HG03039 (cell line): ENCODE results near the gene RRP9.

Experiments
- ATAC-seq: cut with Tn5 transposase; IDR thresholded peaks from one replicate; pipeline ENCODE4 v1.9.1; 2021; ENCODE audit warnings: mild to moderate bottlenecking, moderate library complexity; ENCODE audit not compliant: unreplicated experiment

RRP9 gene

DNA sequence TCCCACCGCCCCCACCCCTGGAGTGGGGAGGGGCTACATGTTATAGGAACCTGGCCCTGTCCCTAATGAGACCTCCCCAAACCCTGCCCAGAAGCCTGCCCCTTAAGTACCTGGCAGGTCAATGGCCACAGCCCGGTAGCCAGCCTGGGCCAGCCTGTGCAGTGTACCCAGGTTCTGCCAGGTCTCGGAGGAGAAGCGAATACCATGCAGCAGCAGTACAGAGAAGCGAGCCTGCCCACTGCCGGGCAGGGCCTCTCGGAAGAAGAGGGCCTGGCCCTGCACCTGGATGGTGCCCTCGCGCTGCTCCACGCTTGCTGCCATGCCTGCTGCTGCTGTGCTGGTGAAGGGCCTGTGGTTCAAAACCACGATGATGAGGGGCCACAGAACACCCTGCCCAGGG, 29.6 kb upstream of the RRP9 start:
- no peak for ATAC-seq

- ATAC-seq: no peak
Measured at GRCh38 chr3:51970606-51971300, 29.0 kb upstream of the RRP9 start.

- ATAC-seq: no peak
Measured at GRCh38 chr3:51969841-51970240, 28.1 kb upstream of the RRP9 start.

GRCh38 chr3:51968883-51969678, 27.4 kb upstream of the RRP9 start:
- no peak for ATAC-seq

DNA sequence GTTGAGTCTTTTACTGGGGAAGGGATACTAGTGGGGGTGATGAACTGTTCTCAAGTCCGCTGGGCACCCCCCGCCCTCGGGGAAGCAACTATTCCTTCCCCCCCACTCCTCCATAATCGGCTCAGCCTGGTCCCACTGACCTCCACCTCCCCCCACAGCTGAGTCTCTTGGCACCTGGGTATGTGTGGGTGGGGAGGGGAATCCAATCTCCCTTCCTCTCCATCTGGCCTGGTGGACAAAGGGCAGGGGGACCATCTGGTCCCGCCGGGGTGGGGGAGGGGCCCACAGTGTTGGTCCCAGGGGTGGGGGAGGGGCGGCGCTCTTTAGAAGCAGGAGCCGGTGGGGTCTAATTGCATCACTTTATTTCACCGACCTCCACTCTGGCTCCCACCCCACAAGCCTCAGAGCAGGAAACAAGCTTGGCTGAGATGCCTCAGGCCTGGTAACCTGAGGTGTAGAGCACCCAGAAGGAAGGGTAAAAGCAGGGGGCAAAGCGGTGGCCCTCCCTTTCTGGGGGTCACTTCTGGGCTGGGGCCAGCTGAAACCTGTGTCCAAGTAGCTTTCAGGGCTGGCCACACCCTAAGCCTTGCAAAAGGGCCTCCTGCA, 26.6 kb upstream of the RRP9 start:
- ATAC-seq: no peak

- ATAC-seq: peak; percentile 36
Measured at GRCh38 chr3:51967384-51968169, 25.9 kb upstream of the RRP9 start, which contains the start of gene PCBP4. PCBP4 (minus strand) TSS chr3:51967454; CDS start chr3:51961240, 6,214 bp downstream.

DNA sequence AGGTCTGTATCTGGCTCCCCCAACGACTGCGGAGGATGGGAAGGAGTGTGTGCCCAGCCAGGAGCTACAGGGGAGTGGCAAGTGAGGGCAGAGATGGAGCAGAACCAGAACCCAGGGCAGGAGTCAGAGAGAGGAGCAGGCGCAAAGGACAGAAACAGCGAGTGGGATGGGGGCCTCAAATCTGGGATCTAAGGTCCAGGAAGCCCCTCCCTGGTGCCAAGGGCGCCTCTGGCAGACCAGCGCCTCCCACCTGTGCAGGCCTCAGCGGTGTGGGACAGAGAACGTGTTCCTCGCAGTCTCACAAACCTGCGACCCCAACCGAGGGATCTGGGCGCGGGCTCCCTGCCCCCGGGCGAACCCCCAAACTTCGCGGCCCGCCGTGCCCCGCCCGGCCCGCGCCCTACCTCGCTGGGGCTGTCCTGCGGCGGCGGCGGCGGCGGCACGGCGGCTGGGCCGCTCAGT, 25.2 kb upstream of the RRP9 start:
- ATAC-seq: no peak

- no peak for ATAC-seq
Measured at GRCh38 chr3:51966486-51966885, 24.8 kb upstream of the RRP9 start.

DNA sequence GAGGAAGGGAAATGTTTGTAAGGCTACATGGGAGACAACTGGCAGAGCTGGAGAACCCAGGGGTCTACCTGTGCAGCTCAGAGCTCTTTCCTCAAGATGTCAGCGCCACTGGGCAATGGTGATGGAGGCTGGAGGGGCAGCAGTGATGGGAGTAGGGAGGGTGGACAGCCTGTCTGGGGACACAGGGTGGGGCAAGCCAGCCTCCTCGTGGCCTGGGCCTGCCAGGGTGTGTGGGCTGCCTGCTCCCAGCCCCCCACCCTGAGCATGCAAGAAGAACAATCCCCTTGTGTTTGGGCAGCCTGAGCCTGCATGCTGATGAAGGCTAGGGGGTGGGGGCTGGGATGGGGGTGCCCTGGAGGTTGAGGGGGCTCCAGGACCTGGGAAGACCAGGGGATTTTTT, 24.3 kb upstream of the RRP9 start:
- no peak for ATAC-seq

- no peak for ATAC-seq
Measured at GRCh38 chr3:51964521-51964920, 22.8 kb upstream of the RRP9 start.

GRCh38 chr3:51963951-51964451, 22.3 kb upstream of the RRP9 start:
- no peak for ATAC-seq

- no peak for ATAC-seq
Measured at GRCh38 chr3:51962854-51963530, 21.3 kb upstream of the RRP9 start.

- no peak for ATAC-seq
Measured at GRCh38 chr3:51961602-51962569, 20.2 kb upstream of the RRP9 start.

DNA sequence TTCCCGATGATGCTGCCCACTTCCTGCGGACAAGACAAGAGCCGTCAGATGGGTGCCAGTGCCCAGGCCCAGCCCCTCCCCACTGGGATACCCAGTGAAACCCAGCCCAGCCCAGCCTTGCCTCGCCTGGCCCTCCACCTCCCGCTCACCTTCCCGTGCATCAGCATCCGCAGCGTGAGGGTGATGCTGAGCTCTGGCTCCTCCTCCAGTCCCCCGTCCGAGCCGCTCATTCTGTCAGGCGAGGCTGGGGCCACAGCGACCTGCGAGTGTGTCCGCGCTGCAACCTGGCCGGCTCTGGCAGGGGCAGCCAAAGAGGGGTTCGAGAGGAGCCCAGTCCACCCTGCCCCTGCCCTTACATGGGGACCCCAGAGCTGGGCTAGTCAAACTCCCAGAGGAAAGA, 19.3 kb upstream of the RRP9 start:
- ATAC-seq: no peak

DNA sequence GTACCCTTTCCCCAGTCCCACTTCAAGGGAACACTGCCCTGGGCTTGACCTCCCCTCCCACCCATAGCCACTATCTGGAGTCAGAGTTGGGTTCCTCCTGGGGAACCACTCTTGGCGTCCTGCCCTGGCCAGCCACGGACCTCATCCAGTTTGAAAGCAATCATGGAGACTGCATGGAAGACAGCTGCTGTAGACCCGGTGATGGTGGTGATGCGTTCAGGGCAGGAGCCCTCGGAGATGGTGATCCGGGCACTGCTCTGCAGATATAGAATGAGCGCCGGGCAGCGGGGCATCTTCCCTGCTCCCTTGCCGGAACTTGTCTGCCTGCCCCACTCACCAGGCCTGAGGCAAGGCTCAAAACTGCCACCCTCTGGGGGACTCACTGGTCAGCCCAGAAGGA, 18.7 kb upstream of the RRP9 start:
- no peak for ATAC-seq

DNA sequence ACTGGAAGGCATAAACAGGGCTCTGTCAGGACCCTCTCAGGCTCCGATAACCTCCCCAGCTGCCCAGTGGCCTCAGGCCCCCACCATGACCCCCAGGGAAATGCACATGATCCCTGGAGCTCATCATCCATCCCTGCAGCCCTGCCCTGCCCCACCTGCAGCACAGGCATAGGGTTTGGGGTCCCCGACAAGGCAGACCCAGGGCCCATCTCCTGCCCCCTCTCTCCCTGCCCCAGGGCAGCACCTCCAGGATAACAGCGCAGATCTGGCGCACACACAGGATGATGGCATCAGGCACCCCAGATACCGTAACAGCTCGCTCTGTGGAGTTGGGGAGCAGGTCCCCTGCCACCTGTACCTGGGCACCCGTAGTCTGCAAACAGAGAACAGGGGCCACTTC, 17.9 kb upstream of the RRP9 start:
- no peak for ATAC-seq

GRCh38 chr3:51958603-51959521, 17.2 kb upstream of the RRP9 start:
- ATAC-seq: no peak
